GM19238 (cell line): ENCODE measurements around the gene KCNK4.
A peak's percentile ranks its signal among the peaks of the same experiment; 100 is the strongest.
"Not testable (repeated sequence)": the region's sequence is repeated elsewhere in the genome, so short reads cannot be mapped to it uniquely, and the experiment has no call there.

Source experiments
- DNase-seq: peaks from one replicate; pipeline ENCODE4 v3.0.0; 2011; ENCODE audit warnings: low spot score; ENCODE audit not compliant: insufficient read length

KCNK4 gene

GRCh38 chr11:64323373-64323772, 32.3 kb downstream of the KCNK4 start:
- no peak for DNase-seq

- not testable (repeated sequence) for DNase-seq
These were observed 32.9 kb downstream of the KCNK4 start for GRCh38 chr11:64323984-64324383.

DNA sequence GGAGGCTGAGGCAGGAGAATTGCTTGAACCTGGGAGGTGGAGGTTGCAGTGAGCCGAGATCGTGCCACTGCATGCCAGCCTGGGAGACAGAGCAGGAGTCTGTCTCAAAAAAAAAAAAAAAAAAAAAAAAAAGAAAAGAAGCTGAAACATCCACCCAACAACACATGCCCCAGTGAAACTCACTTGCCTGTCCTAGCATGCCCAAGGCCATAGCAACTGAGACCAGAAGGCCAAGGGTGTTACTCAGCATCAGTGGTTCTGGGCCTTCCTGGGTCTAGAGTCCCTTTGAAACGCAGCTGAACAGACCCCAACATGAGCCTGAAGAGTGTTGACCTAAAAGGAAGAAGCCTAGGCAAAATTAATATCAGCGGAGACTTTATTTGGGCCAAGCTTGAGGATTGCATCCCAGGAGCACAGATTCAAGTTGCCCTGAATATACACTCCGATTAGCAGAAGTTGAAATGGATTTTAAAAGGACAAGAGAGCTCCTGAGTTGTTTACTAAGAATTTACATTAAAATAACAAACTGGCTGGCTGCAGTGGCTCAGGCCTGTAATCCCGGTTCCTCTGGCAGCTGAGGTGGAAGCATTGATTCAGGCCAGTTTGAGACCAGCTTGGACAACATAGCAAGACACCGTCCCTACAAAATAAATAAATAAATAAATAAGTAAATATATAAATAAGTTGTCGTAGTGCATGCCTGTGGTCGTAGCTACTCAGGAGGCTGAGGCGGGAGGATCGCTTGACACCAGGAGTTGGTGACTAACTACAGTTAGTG, 33.8 kb downstream of the KCNK4 start:
- DNase-seq = no peak

- DNase-seq = no peak
These were observed 36.3 kb downstream of the KCNK4 start for GRCh38 chr11:64327375-64327774.

- DNase-seq = no peak
These were observed 36.9 kb downstream of the KCNK4 start for GRCh38 chr11:64327993-64328392.

- no peak for DNase-seq
These were observed 39.8 kb downstream of the KCNK4 start for GRCh38 chr11:64330888-64331287.

GRCh38 chr11:64331569-64332371, 40.7 kb downstream of the KCNK4 start:
- DNase-seq = peak; percentile 66

- no peak for DNase-seq
These were observed 42.5 kb downstream of the KCNK4 start for GRCh38 chr11:64333556-64333955.

- peak; percentile 86 for DNase-seq
These were observed 43.9 kb downstream of the KCNK4 start for GRCh38 chr11:64334764-64335735.

DNA sequence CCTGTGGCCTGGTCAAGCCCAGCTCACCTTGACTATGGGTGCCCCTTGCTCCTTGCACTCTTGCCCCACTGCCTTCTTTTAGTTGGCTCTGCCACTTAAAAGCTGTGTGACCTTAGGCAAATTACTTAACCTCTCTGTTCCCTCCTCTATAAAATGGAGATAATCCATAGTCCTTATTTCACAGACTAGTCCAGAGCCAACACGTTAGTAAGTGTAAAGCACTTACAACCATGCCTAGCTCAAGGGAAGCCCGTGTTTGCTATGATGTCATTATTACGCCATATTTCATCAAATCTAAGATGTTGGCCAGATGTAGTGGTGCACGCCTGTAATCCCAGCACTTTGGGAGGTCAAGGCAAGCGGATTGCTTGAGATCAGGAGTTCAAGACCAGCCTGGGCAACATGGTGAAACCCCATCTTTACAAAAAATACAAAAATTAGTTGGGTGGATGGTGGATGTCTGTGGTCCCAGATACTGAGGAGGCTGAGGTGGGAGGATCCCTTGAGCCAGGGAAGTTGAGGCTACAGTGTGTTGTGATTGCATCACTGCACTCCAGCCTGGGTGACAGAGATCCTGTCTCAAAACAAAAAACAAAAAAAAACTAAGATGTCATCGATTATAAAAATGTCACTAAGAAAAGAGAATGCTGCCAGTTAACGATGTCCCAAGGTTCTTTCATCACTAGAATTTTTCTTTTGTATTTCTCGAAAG, 46.6 kb downstream of the KCNK4 start:
- no peak for DNase-seq

DNA sequence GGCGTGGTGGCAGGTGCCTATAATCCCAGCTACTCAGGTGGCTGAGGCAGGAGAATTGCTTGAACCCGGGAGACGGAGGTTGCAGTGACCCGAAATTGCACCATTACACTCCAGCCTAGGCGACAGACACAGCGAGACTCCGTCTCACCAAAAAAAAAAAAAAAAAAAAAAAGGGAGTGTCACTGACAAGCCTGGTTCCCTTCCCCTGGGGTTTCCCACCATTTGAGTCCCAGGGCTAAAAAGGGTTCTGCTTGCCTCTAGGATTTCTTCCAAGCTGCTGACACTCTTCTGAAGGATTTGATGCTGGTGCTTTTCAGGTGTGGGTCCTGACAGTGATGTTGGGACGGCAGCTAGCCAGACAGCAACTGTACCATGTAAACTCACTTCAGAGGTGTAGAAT, 47.6 kb downstream of the KCNK4 start:
- no peak for DNase-seq

DNA sequence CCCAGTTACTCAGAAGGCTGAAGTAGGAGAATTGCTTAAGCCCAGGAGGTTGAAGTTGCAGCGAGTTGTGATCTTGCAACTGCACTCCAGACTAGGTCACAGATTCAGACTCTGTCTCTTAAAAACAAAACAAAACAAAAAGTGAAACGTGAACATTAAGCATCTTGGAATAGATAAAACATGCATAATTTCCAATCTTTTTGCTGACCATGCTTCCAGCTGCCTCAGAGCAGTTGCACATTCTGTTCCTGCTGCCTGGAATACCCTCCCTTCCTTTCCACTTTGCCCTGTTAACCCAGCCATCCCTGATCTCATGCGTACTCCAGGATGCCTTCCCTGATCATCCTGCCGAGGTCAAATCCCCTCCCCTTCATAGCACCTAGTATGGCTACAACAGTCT, 48.2 kb downstream of the KCNK4 start:
- DNase-seq = no peak

DNA sequence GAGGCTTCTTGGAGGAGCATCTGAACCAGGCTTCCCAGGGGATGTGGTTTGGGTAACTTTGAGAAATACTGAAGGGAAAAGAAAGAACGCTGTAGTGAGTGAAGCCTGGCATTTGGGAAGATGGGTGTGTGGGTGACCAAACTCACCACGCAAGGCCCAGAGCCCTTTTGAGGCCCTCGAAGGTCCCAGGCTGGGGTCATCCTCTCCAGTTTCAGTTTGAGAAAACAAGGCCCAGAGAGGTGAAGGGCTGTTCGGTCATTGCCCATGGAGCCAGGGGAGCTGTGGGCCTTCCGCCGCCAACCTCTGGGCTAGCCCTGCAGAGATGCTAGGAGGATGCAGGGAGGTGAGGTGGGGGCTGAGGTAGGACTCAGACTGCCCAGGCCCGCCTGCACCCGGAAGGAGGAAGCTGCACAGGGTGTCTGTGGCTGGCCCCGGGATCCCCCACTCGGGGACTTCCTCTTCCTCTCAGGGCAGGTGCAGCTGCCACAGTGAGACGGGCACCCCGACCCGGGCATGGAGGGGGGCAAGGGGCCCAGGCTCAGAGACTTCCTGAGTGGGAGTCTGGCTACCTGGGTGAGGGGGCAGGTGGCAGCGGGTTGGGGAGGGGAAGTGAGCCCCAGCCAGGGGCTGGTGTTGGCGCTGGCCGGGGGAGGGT, 48.8 kb downstream of the KCNK4 start, which contains the start of gene CCDC88B:
Gene CCDC88B (plus strand): TSS at position 451 of the 655 bp plus-strand sequence. CDS start 63 bp downstream, at position 514.
- peak; percentile 97 for DNase-seq

- peak; percentile 77 for DNase-seq
These were observed 49.7 kb downstream of the KCNK4 start for GRCh38 chr11:64340671-64341335.

DNA sequence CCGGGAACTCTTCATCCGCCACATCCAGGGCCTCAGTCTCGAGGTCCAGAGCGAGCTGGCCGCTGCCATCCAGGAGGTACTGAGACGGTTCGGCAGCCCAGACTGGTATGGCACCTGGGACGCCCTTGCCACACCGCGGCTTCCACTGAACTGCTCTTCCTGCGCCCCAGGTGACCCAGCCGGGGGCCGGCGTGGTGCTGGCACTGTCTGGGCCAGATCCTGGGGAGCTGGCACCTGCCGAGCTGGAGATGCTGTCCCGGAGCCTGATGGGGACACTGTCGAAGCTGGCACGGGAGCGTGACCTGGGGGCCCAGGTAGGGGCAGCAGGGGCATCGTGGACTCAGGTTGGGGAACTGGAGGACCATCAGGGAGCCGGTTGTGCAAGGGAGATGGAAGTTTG, 50.3 kb downstream of the KCNK4 start:
- DNase-seq = no peak

DNA sequence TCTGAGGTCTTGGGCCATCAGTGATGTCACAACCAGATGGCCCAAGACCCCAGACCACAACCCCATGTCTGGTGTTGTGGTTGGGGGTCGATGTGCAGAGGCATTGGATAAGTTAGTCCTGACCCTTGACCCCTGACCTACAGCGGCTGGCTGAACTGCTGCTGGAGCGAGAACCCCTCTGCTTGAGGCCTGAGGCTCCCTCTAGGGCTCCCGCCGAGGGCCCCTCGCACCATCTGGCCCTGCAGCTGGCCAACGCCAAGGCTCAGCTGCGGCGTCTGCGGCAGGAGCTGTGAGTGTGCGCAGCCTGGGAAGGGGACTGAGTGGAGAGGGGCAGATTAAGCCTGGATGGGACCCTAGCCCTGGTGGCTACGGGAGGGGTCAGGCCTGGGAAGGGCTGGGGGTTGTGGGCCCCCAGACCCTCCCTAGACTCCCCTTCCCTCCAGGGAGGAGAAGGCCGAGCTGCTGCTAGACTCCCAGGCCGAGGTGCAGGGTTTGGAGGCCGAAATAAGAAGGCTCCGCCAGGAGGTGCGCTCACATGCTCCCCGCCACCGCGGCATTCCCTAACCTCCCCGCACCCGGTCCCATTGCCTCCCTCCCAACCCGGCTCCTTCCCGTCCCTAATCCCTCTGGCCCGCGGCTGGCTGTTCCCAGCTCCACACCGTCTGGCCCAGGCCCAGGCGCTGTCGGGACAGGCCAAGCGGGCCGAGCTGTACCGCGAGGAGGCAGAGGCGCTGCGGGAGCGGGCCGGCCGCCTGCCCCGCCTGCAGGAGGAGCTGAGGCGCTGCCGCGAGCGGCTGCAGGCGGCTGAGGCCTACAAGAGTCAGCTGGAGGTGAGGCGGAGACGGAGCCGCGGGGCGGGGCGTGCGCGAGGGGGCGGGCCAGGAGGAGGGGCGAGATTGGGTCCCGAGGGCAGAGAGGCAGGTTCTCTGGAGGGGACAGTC, 51.0 kb downstream of the KCNK4 start:
- peak; percentile 96 for DNase-seq

- DNase-seq = no peak
These were observed 52.0 kb downstream of the KCNK4 start for GRCh38 chr11:64342869-64343745.
